Measurements from ENCODE around the gene PITPNC1.

PITPNC1 gene

DNA sequence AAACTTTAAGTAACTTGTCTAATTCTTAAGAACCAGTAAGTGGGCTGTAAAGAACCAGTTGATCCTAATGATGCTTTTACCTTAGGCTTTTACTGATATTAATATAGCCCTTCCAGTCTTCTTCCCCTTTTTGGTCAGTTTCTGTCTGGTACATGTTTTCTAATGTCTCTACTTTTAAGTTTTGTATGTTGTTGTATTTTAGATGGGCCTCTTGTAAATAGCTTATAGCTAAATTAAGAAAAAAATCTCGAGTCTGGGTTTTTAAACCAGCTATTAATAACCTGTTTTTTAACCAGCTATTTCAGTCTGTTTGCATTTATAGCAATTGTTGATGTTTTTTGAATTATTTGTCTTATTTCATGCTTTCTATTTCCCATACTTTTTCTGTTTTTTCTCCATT, 79.0 kb downstream of the PITPNC1 start:
- H3K23ac ChIP-seq (ENCODE audit: low read length), result no peak overlapping the region
- no peak overlapping the region for H3K27ac ChIP-seq (ENCODE audit: low read depth, low read length)

DNA sequence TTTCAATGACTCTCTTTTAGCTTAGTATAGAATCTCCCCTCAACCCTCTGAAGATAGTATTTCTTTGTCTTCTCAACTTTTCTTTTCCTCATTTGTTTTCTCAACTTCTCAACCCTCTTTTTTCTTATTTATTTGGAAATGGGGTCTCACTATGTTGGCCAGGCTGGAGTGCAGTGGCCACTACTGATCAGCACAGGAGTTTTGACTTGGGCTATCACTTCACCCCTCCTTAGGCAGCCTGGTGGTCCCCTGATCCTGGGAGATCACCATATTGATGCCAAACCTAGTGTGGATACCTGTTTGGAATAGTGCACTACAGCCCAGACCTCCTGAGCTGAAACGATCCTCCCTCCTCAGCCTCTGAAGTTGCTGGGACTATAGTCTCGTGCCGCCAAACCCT, 79.8 kb downstream of the PITPNC1 start:
- no peaks in the 10 kb centered on the region for H3K79me1 ChIP-seq (ENCODE audit: low read length)
- H3K4me3 ChIP-seq (ENCODE audit: low read depth, low read length), result no peak overlapping the region
- no peak overlapping the region for H2BK120ac ChIP-seq (ENCODE audit: insufficient read depth, low read length, poor library complexity)
- H3K14ac ChIP-seq (ENCODE audit: low read length), result no peak overlapping the region
- no peak overlapping the region for H2AK5ac ChIP-seq (ENCODE audit: low read length)
- no peak overlapping the region for H3K23ac ChIP-seq (ENCODE audit: low read length)
- H4K8ac ChIP-seq (ENCODE audit: low read depth, low read length), result no peak overlapping the region
- DNase-seq, result no peak
- no peak overlapping the region for H2BK12ac ChIP-seq (ENCODE audit: low read length)
- H4K12ac ChIP-seq (ENCODE audit: low read depth, low read length), result no peak overlapping the region
- no peaks in the 10 kb centered on the region for H3K27me3 ChIP-seq (ENCODE audit: insufficient read depth, low read length)
- no peak overlapping the region for H2BK5ac ChIP-seq (ENCODE audit: low read depth, low read length, poor library complexity)
- H3K4ac ChIP-seq (ENCODE audit: low read depth, low read length), result no peak overlapping the region
- no peak overlapping the region for H3K27ac ChIP-seq (ENCODE audit: low read depth, low read length)
- no peak overlapping the region for H4K91ac ChIP-seq (ENCODE audit: low read depth, low read length)
- no peaks in the 10 kb centered on the region for H3K4me1 ChIP-seq (ENCODE audit: control insufficient read depth in 1 of 2, insufficient read depth in 2 of 2, low read length in 2 of 2)
- H3K9ac ChIP-seq (ENCODE audit: low read length), result no peak overlapping the region
- peaks cover 0 to 2% of the 10 kb centered on the region in 2 experiments for H3K36me3 ChIP-seq (ENCODE audit: control insufficient read depth in 1 of 2, insufficient read depth in 2 of 2, low read length in 2 of 2)
- H3K18ac ChIP-seq (ENCODE audit: low read length), result no peak overlapping the region
- WGBS (ENCODE audit: extremely low coverage, insufficient coverage, insufficient read length), result no CpG with 5 or more reads among the region's 3 CpGs
- H3K9me3 ChIP-seq (ENCODE audit: insufficient read depth, low read depth, low read length), result peaks cover 2% of the 10 kb centered on the region
- no peak overlapping the region for H3K4me2 ChIP-seq (ENCODE audit: low read length)
- H3K79me2 ChIP-seq (ENCODE audit: control insufficient read depth, insufficient read depth, low read length, poor library complexity), result no peaks in the 10 kb centered on the region
- H2AFZ ChIP-seq (ENCODE audit: insufficient read depth, low read length, poor library complexity), result no peak overlapping the region

More for the DNA sequence above, 79.0 kb downstream of the PITPNC1 start:
- Histone ChIP-seq H2BK5ac (ENCODE audit: low read depth, low read length, poor library complexity) (no peak overlapping the region), H3K9ac (ENCODE audit: low read length) (no peak overlapping the region), H4K12ac (ENCODE audit: low read depth, low read length) (no peak overlapping the region), H3K79me1 (ENCODE audit: low read length) (no peaks in the 10 kb centered on the region), H3K4ac (ENCODE audit: low read depth, low read length) (no peak overlapping the region), H3K36me3 (ENCODE audit: control insufficient read depth in 1 of 2, insufficient read depth in 2 of 2, low read length in 2 of 2) (peaks cover 0 to 2% of the 10 kb centered on the region in 2 experiments), H2AK5ac (ENCODE audit: low read length) (no peak overlapping the region), H2BK12ac (ENCODE audit: low read length) (no peak overlapping the region), H4K91ac (ENCODE audit: low read depth, low read length) (no peak overlapping the region), H2BK120ac (ENCODE audit: insufficient read depth, low read length, poor library complexity) (no peak overlapping the region), H3K79me2 (ENCODE audit: control insufficient read depth, insufficient read depth, low read length, poor library complexity) (no peaks in the 10 kb centered on the region), H3K4me1 (ENCODE audit: control insufficient read depth in 1 of 2, insufficient read depth in 2 of 2, low read length in 2 of 2) (no peaks in the 10 kb centered on the region), H3K4me3 (ENCODE audit: low read depth, low read length) (no peak overlapping the region), H3K18ac (ENCODE audit: low read length) (no peak overlapping the region), H3K4me2 (ENCODE audit: low read length) (no peak overlapping the region), H3K9me3 (ENCODE audit: insufficient read depth, low read depth, low read length) (peaks cover 2% of the 10 kb centered on the region), H4K8ac (ENCODE audit: low read depth, low read length) (no peak overlapping the region), H2AFZ (ENCODE audit: insufficient read depth, low read length, poor library complexity) (no peak overlapping the region), H3K14ac (ENCODE audit: low read length) (no peak overlapping the region), H3K27me3 (ENCODE audit: insufficient read depth, low read length) (no peaks in the 10 kb centered on the region)
- DNase-seq, result no peak
- no CpG with 5 or more reads among the region's 1 CpG for WGBS (ENCODE audit: extremely low coverage, insufficient coverage, insufficient read length)

DNA sequence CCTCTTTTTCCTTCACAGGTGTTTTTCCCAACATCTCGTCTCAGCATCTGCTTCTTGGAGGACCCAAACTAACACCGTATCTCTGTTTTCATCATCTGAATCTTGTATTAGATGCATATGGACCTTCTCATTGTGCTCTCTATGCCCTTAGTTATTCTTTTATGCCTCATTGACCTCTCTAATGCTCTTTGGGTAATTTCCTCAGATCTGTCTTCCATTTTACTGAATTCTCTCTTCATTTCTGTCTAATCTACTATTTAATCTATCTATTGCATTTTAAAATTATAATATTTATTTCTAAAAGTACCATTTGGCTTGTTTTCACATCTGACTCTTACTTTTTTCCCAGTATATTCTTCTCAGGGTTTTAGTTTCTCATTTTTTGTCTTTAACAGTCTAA, 81.1 kb downstream of the PITPNC1 start:
- Histone ChIP-seq H2BK5ac (ENCODE audit: low read depth, low read length, poor library complexity) (no peak overlapping the region), H3K9me3 (ENCODE audit: insufficient read depth, low read depth, low read length) (peaks cover 2% of the 10 kb centered on the region), H2BK12ac (ENCODE audit: low read length) (no peak overlapping the region), H3K4me1 (ENCODE audit: control insufficient read depth in 1 of 2, insufficient read depth in 2 of 2, low read length in 2 of 2) (no peaks in the 10 kb centered on the region), H3K4me3 (ENCODE audit: low read depth, low read length) (no peak overlapping the region), H3K79me1 (ENCODE audit: low read length) (no peaks in the 10 kb centered on the region), H3K4me2 (ENCODE audit: low read length) (no peak overlapping the region), H4K8ac (ENCODE audit: low read depth, low read length) (no peak overlapping the region), H4K91ac (ENCODE audit: low read depth, low read length) (no peak overlapping the region), H3K27ac (ENCODE audit: low read depth, low read length) (no peak overlapping the region), H2AK5ac (ENCODE audit: low read length) (no peak overlapping the region), H3K27me3 (ENCODE audit: insufficient read depth, low read length) (no peaks in the 10 kb centered on the region), H3K14ac (ENCODE audit: low read length) (no peak overlapping the region), H3K4ac (ENCODE audit: low read depth, low read length) (no peak overlapping the region), H3K23ac (ENCODE audit: low read length) (no peak overlapping the region), H3K9ac (ENCODE audit: low read length) (no peak overlapping the region), H3K36me3 (ENCODE audit: control insufficient read depth in 1 of 2, insufficient read depth in 2 of 2, low read length in 2 of 2) (peaks cover 0 to 2% of the 10 kb centered on the region in 2 experiments), H2AFZ (ENCODE audit: insufficient read depth, low read length, poor library complexity) (no peak overlapping the region), H3K79me2 (ENCODE audit: control insufficient read depth, insufficient read depth, low read length, poor library complexity) (no peaks in the 10 kb centered on the region), H2BK120ac (ENCODE audit: insufficient read depth, low read length, poor library complexity) (no peak overlapping the region), H3K18ac (ENCODE audit: low read length) (no peak overlapping the region), H4K12ac (ENCODE audit: low read depth, low read length) (no peak overlapping the region)
- WGBS (ENCODE audit: extremely low coverage, insufficient coverage, insufficient read length), result no CpG with 5 or more reads among the region's 2 CpGs
- no peak for DNase-seq

DNA sequence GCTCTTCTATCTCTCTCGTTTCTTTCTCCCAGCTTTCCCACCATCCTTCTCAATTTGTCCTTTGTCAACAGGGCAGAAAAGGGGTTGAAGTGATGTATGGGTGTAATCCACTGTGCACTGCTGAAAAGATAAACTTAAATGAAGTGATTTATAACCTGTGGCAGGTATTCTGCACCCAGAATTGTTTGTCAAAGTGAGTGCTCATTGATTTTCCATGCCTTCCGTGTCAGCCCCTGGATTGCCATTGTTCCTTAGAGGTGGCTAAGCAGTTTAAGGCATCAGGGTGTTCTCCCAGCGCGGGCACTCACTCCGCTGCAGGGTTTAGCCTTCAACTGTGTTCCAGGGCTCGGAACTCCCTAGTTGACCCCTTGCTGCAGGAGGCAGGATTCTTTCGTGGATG, 82.9 kb downstream of the PITPNC1 start:
- Histone ChIP-seq H3K4me2 (ENCODE audit: low read length) (no peak overlapping the region), H3K9me3 (ENCODE audit: insufficient read depth, low read depth, low read length) (peaks cover 2% of the 10 kb centered on the region), H3K4ac (ENCODE audit: low read depth, low read length) (no peak overlapping the region), H2BK12ac (ENCODE audit: low read length) (no peak overlapping the region), H3K9ac (ENCODE audit: low read length) (no peak overlapping the region), H4K12ac (ENCODE audit: low read depth, low read length) (no peak overlapping the region), H3K23ac (ENCODE audit: low read length) (no peak overlapping the region), H4K8ac (ENCODE audit: low read depth, low read length) (no peak overlapping the region), H3K27me3 (ENCODE audit: insufficient read depth, low read length) (no peaks in the 10 kb centered on the region), H3K18ac (ENCODE audit: low read length) (no peak overlapping the region), H4K91ac (ENCODE audit: low read depth, low read length) (no peak overlapping the region), H3K4me1 (ENCODE audit: control insufficient read depth in 1 of 2, insufficient read depth in 2 of 2, low read length in 2 of 2) (no peaks in the 10 kb centered on the region), H2AK5ac (ENCODE audit: low read length) (no peak overlapping the region), H3K79me1 (ENCODE audit: low read length) (no peaks in the 10 kb centered on the region), H3K27ac (ENCODE audit: low read depth, low read length) (no peak overlapping the region), H2BK5ac (ENCODE audit: low read depth, low read length, poor library complexity) (no peak overlapping the region), H3K79me2 (ENCODE audit: control insufficient read depth, insufficient read depth, low read length, poor library complexity) (no peaks in the 10 kb centered on the region), H2AFZ (ENCODE audit: insufficient read depth, low read length, poor library complexity) (no peak overlapping the region), H3K14ac (ENCODE audit: low read length) (no peak overlapping the region), H3K36me3 (ENCODE audit: control insufficient read depth in 1 of 2, insufficient read depth in 2 of 2, low read length in 2 of 2) (peaks cover 0 to 2% of the 10 kb centered on the region in 2 experiments), H3K4me3 (ENCODE audit: low read depth, low read length) (no peak overlapping the region), H2BK120ac (ENCODE audit: insufficient read depth, low read length, poor library complexity) (no peak overlapping the region)
- WGBS (ENCODE audit: extremely low coverage, insufficient coverage, insufficient read length), result no CpG with 5 or more reads among the region's 7 CpGs
- DNase-seq, result no peak
